ENCODE results near the gene HUS1B.

Gene HUS1B

GRCh38 chr6:609905-610304, 47.0 kb downstream of the HUS1B start:
- Histone ChIP-seq H3K9me2 (replicated peaks; ENCODE audit: insufficient read depth, low read length) (no peaks in the 10 kb centered on the region), H2AFZ (ENCODE audit: low read length) (no peak overlapping the region), H3K4me3 (ENCODE audit: low read length) (no peak overlapping the region), H3K79me2 (ENCODE audit: low read length) (no peaks in the 10 kb centered on the region), H3K27me3 (replicated peaks; ENCODE audit: insufficient read depth, low read length) (no peaks in the 10 kb centered on the region), H3K4me1 (ENCODE audit: low read length) (no peaks in the 10 kb centered on the region), H3K27ac (ENCODE audit: low read length) (no peak overlapping the region), H4K20me1 (ENCODE audit: insufficient read depth, low read length) (no peaks in the 10 kb centered on the region), H3K4me2 (ENCODE audit: low read depth, low read length) (no peak overlapping the region), H3K9me3 (replicated peaks; ENCODE audit: insufficient read depth, low read length) (no peaks in the 10 kb centered on the region), H3F3A (ENCODE audit: insufficient read depth, low read length) (no peaks in the 10 kb centered on the region), H3K9ac (ENCODE audit: low read length) (no peak overlapping the region), H3K36me3 (replicated peaks; ENCODE audit: insufficient read depth, low read length) (no peaks in the 10 kb centered on the region)
- TF ChIP-seq CTCF (IDR thresholded peaks at IDR 0.05; ENCODE audit: low read length) (no peak), EZH2phosphoT487 (IDR thresholded peaks at IDR 0.05; ENCODE audit: low read length) (no peak), EZH2 (optimal IDR thresholded peaks at IDR 0.05; ENCODE audit: low read depth, low read length) (no peak)
- no peak for DNase-seq

GRCh38 chr6:606829-607379, 50.0 kb downstream of the HUS1B start:
- Histone ChIP-seq H3K9me3 (replicated peaks; ENCODE audit: insufficient read depth, low read length) (no peaks in the 10 kb centered on the region), H3K27ac (ENCODE audit: low read length) (no peak overlapping the region), H4K20me1 (ENCODE audit: insufficient read depth, low read length) (no peaks in the 10 kb centered on the region), H3K79me2 (ENCODE audit: low read length) (no peaks in the 10 kb centered on the region), H3K4me2 (ENCODE audit: low read depth, low read length) (no peak overlapping the region), H3K4me3 (ENCODE audit: low read length) (no peak overlapping the region), H3K4me1 (ENCODE audit: low read length) (no peaks in the 10 kb centered on the region), H3K9ac (ENCODE audit: low read length) (no peak overlapping the region), H2AFZ (ENCODE audit: low read length) (no peak overlapping the region), H3K9me2 (replicated peaks; ENCODE audit: insufficient read depth, low read length) (no peaks in the 10 kb centered on the region), H3K27me3 (replicated peaks; ENCODE audit: insufficient read depth, low read length) (no peaks in the 10 kb centered on the region), H3F3A (ENCODE audit: insufficient read depth, low read length) (no peaks in the 10 kb centered on the region), H3K36me3 (replicated peaks; ENCODE audit: insufficient read depth, low read length) (no peaks in the 10 kb centered on the region)
- TF ChIP-seq EZH2 (optimal IDR thresholded peaks at IDR 0.05; ENCODE audit: low read depth, low read length): no peak
- TF ChIP-seq EZH2phosphoT487 (IDR thresholded peaks at IDR 0.05; ENCODE audit: low read length): no peak
- TF ChIP-seq CTCF (IDR thresholded peaks at IDR 0.05; ENCODE audit: low read length): no peak
- no peak for DNase-seq
